Osteoblast (primary cell): Measurements from ENCODE around the gene AKAP6. TPM values are rescaled to one million over a fixed set of nuclear protein-coding genes. Genes with fewer than 3 reads are reported as not detected.

ENCODE experiments used
- DNase-seq: peaks from one replicate; pipeline ENCODE4 v3.0.0; 2011; ENCODE audit warnings: low spot score, mixed read lengths; ENCODE audit not compliant: insufficient read length; ENCODE audit errors: missing footprints
- H2AFZ ChIP-seq: 2 replicates; pipeline ENCODE4 v1.6.0; 2011; ENCODE audit warnings: mild to moderate bottlenecking, low read length
- H3K27ac ChIP-seq: 2 replicates; pipeline ENCODE4 v1.5.1; 2011; ENCODE audit warnings: mild to moderate bottlenecking, low read depth, low read length, moderate library complexity
- H3K27me3 ChIP-seq: 2 replicates; pipeline ENCODE4 v1.6.0; 2012; ENCODE audit warnings: mild to moderate bottlenecking, control low read depth, inconsistent platforms, low read length, moderate library complexity; ENCODE audit not compliant: insufficient read depth
- H3K36me3 ChIP-seq: 2 replicates; pipeline ENCODE4 v1.5.1; 2011; ENCODE audit warnings: mild to moderate bottlenecking, low read length, control low read depth, moderate library complexity; ENCODE audit not compliant: insufficient read depth
- H3K4me1 ChIP-seq: 2 replicates; pipeline ENCODE4 v1.5.1; 2011; ENCODE audit warnings: mild to moderate bottlenecking, low read length, control low read depth, moderate library complexity; ENCODE audit not compliant: insufficient read depth
- H3K4me2 ChIP-seq: 2 replicates; pipeline ENCODE4 v1.6.0; 2011; ENCODE audit warnings: mild to moderate bottlenecking, low read length; ENCODE audit not compliant: insufficient read depth
- H3K4me3 ChIP-seq: fragments of 200-600 bp; sonication (generic); 3 replicates; pipeline ENCODE4 v1.5.1; 2012; ENCODE audit warnings: mild to moderate bottlenecking, low read length, inconsistent platforms; ENCODE audit not compliant: insufficient read depth
- H3K79me2 ChIP-seq: 2 replicates; pipeline ENCODE4 v1.6.0; 2012; ENCODE audit warnings: mild to moderate bottlenecking, low read length, control low read depth, inconsistent platforms; ENCODE audit not compliant: insufficient read depth
- H3K9me3 ChIP-seq: 2 replicates; pipeline ENCODE4 v1.5.1; 2011; ENCODE audit warnings: low read depth, low read length, control low read depth
- H4K20me1 ChIP-seq: 2 replicates; pipeline ENCODE4 v1.6.0; 2012; ENCODE audit warnings: mild to moderate bottlenecking, low read length, control low read depth; ENCODE audit not compliant: insufficient read depth
- CTCF ChIP-seq: IDR thresholded peaks from 2 replicates; pipeline ENCODE4 v1.5.1; 2011; ENCODE audit warnings: mild to moderate bottlenecking, low read depth, low read length, moderate library complexity; ENCODE audit errors: extremely low read depth
- total RNA-seq: library from RNA; depleted of rRNA; stranded (reverse); fragments of >200 nt; gene quantifications from 2 replicates; pipeline ENCODE4 v1.2.3, GENCODE V29; 2012

AKAP6 gene
- total RNA-seq, 1 donor = 2.2 TPM

GRCh38 chr14:32468955-32469354, 139.9 kb downstream of the AKAP6 start:
- Histone ChIP-seq H3K4me1 (peaks cover 26% of the 10 kb centered on the region), H3K36me3 (no peaks in the 10 kb centered on the region), H2AFZ (no peak overlapping the region), H4K20me1 (no peaks in the 10 kb centered on the region), H3K27ac (peak overlapping the region; percentile 43), H3K4me2 (peak overlapping the region; percentile 21), H3K79me2 (no peaks in the 10 kb centered on the region), H3K9me3 (no peaks in the 10 kb centered on the region), H3K27me3 (no peaks in the 10 kb centered on the region), H3K4me3 (no peak overlapping the region)
- peak; percentile 64 for DNase-seq
- no peak for TF ChIP-seq CTCF

- H3K27me3 ChIP-seq = no peaks in the 10 kb centered on the region
- H3K4me3 ChIP-seq = no peak overlapping the region
- TF ChIP-seq CTCF = peak; percentile 56
- DNase-seq = no peak
- H3K9me3 ChIP-seq = no peaks in the 10 kb centered on the region
- H2AFZ ChIP-seq = no peak overlapping the region
- H3K4me2 ChIP-seq = peak overlapping the region; percentile 21
- H3K79me2 ChIP-seq = no peaks in the 10 kb centered on the region
- H3K4me1 ChIP-seq = peaks cover 26% of the 10 kb centered on the region
- peak overlapping the region; percentile 43 for H3K27ac ChIP-seq
- no peaks in the 10 kb centered on the region for H3K36me3 ChIP-seq
- H4K20me1 ChIP-seq = no peaks in the 10 kb centered on the region
These were observed 140.5 kb downstream of the AKAP6 start for GRCh38 chr14:32469388-32470160.

- Histone ChIP-seq H3K27ac (peak overlapping the region; percentile 5), H3K36me3 (no peaks in the 10 kb centered on the region), H3K27me3 (no peaks in the 10 kb centered on the region), H4K20me1 (no peaks in the 10 kb centered on the region), H3K4me2 (no peak overlapping the region), H3K79me2 (no peaks in the 10 kb centered on the region), H3K4me3 (no peak overlapping the region), H3K4me1 (peaks cover 26% of the 10 kb centered on the region), H2AFZ (peak overlapping the region; percentile 35), H3K9me3 (no peaks in the 10 kb centered on the region)
- TF ChIP-seq CTCF = no peak
- no peak for DNase-seq
These were observed 141.1 kb downstream of the AKAP6 start for GRCh38 chr14:32470161-32470715.

GRCh38 chr14:32471181-32471580, 142.1 kb downstream of the AKAP6 start:
- Histone ChIP-seq H3K27me3 (no peaks in the 10 kb centered on the region), H4K20me1 (no peaks in the 10 kb centered on the region), H3K27ac (no peak overlapping the region), H3K4me2 (no peak overlapping the region), H2AFZ (no peak overlapping the region), H3K79me2 (no peaks in the 10 kb centered on the region), H3K9me3 (no peaks in the 10 kb centered on the region), H3K4me1 (peaks cover 26% of the 10 kb centered on the region), H3K4me3 (no peak overlapping the region), H3K36me3 (no peaks in the 10 kb centered on the region)
- no peak for TF ChIP-seq CTCF
- no peak for DNase-seq
